ENCODE data around the gene TIMP2. TPM values are rescaled to one million over a fixed set of nuclear protein-coding genes. Genes with fewer than 3 reads are reported as not detected.

The TIMP2 gene
- total RNA-seq, 1 experiment from 2014 or later: 64.8 TPM

DNA sequence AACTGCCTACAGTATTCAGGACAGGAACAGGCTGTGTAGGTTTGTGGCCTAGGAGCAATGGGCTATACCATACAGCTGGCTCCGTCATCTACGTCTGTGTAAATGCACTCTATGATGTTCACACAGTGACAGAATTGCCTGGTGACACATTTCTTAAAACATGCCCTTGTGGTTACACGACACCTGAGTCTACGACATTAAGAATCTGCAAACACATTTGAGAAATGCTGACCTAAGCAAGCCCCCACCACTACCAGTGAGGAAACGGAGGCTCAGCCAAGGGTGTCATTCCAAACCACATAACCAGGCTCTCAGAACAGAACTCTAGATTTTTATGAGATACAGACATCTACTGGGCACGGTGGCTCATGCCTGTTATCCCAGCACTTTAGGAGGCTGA, 108.1 kb downstream of the TIMP2 start (continued):
- TF ChIP-seq, protein P1, sequence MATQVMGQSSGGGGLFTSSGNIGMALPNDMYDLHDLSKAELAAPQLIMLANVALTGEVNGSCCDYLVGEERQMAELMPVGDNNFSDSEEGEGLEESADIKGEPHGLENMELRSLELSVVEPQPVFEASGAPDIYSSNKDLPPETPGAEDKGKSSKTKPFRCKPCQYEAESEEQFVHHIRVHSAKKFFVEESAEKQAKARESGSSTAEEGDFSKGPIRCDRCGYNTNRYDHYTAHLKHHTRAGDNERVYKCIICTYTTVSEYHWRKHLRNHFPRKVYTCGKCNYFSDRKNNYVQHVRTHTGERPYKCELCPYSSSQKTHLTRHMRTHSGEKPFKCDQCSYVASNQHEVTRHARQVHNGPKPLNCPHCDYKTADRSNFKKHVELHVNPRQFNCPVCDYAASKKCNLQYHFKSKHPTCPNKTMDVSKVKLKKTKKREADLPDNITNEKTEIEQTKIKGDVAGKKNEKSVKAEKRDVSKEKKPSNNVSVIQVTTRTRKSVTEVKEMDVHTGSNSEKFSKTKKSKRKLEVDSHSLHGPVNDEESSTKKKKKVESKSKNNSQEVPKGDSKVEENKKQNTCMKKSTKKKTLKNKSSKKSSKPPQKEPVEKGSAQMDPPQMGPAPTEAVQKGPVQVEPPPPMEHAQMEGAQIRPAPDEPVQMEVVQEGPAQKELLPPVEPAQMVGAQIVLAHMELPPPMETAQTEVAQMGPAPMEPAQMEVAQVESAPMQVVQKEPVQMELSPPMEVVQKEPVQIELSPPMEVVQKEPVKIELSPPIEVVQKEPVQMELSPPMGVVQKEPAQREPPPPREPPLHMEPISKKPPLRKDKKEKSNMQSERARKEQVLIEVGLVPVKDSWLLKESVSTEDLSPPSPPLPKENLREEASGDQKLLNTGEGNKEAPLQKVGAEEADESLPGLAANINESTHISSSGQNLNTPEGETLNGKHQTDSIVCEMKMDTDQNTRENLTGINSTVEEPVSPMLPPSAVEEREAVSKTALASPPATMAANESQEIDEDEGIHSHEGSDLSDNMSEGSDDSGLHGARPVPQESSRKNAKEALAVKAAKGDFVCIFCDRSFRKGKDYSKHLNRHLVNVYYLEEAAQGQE (IDR thresholded peaks at IDR 0.05; ENCODE audit: low read depth): no peak
- TF ChIP-seq FOSL1 (IDR thresholded peaks at IDR 0.05; ENCODE audit: low read depth): no peak
- TF ChIP-seq ZNF274 (IDR thresholded peaks at IDR 0.05; ENCODE audit: low read depth, low read length): no peak
- no peak for TF ChIP-seq SIN3A (IDR thresholded peaks at IDR 0.05; ENCODE audit: low read depth)
- TF ChIP-seq EZH2 (IDR thresholded peaks at IDR 0.05): no peak

DNA sequence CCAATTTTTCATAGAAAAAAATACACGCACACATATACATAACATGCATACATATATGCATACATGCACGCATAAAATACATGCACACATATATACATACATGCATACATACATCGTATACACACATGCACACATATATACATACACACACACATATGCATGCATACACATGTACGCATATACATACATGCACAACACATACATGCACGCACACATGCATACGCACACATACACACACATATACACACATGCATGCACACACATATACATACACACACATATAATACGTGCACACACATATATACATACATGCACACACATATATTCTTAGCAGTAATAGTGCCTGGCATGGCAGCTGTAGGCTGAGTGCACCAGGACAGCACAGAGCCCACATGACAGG, 109.5 kb downstream of the TIMP2 start:
- H3K9ac ChIP-seq (ENCODE audit: low read length): no peak overlapping the region
- intact Hi-C loops (cut with micrococcal nuclease): no loop called here
- no peak overlapping the region for H3K4me2 ChIP-seq (ENCODE audit: low read length)
- H3K36me3 ChIP-seq (ENCODE audit: control insufficient read depth in 1 of 2, insufficient read depth in 2 of 2, low read length in 2 of 2): peaks cover 86 to 96% of the 10 kb centered on the region in 2 experiments
- H3K4me1 ChIP-seq (ENCODE audit: control insufficient read depth in 1 of 2, insufficient read depth in 2 of 2, low read length in 2 of 2): no peaks in the 10 kb centered on the region
- BruUV-seq (replicated peaks): no TSS peak
- no peaks in the 10 kb centered on the region for H3K9me2 ChIP-seq (ENCODE audit: insufficient read depth)
- ChIA-PET POLR2A (no interaction called here), RAD21 (ENCODE audit: low non-redundant PET in 1 of 2, low total read pairs in 2 of 2, uncharacterized antibody in 2 of 2, unreplicated experiment in 2 of 2) (no interaction called here), CTCF (no interaction called here)
- ATAC-seq (0 out of 2 replicates have a peak, but pooled peaks have one; percentile 27), DNase-seq (ENCODE audit: low read depth, low spot score) (no peak)
- H4K20me1 ChIP-seq (ENCODE audit: insufficient read depth): 0 out of 2 replicates have a peak, but pooled peaks cover 8% of the 10 kb centered on the region
- TF ChIP-seq, protein P2, sequence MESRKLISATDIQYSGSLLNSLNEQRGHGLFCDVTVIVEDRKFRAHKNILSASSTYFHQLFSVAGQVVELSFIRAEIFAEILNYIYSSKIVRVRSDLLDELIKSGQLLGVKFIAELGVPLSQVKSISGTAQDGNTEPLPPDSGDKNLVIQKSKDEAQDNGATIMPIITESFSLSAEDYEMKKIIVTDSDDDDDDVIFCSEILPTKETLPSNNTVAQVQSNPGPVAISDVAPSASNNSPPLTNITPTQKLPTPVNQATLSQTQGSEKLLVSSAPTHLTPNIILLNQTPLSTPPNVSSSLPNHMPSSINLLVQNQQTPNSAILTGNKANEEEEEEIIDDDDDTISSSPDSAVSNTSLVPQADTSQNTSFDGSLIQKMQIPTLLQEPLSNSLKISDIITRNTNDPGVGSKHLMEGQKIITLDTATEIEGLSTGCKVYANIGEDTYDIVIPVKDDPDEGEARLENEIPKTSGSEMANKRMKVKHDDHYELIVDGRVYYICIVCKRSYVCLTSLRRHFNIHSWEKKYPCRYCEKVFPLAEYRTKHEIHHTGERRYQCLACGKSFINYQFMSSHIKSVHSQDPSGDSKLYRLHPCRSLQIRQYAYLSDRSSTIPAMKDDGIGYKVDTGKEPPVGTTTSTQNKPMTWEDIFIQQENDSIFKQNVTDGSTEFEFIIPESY (IDR thresholded peaks at IDR 0.05; ENCODE audit: extremely low read depth, insufficient replicate concordance, low read length): no peak
- TF ChIP-seq, protein P1 (IDR thresholded peaks at IDR 0.05; ENCODE audit: low read depth): no peak
- TF ChIP-seq POLR2AphosphoS5 (IDR thresholded peaks at IDR 0.05; ENCODE audit: low read depth, low read length) (no peak), JUND (IDR thresholded peaks at IDR 0.05) (no peak), ELF1 (IDR thresholded peaks at IDR 0.05; ENCODE audit: borderline replicate concordance, low read depth) (no peak), CBX3 (IDR thresholded peaks at IDR 0.05; ENCODE audit: low read depth) (no peak), FOSL1 (IDR thresholded peaks at IDR 0.05; ENCODE audit: low read depth) (no peak), YY1 (IDR thresholded peaks at IDR 0.05; ENCODE audit: extremely low read depth, insufficient replicate concordance, low read depth, low read length) (no peak), TCF7L2 (IDR thresholded peaks at IDR 0.05; ENCODE audit: borderline replicate concordance, extremely low read depth, insufficient read depth, insufficient read length) (no peak), EZH2 (IDR thresholded peaks at IDR 0.05) (no peak)
- H3K27me3 ChIP-seq (ENCODE audit: insufficient read depth, low read length): no peaks in the 10 kb centered on the region
- no peak overlapping the region for H3K4me3 ChIP-seq (replicated peaks in 1 of 2; ENCODE audit: low read depth in 1 of 2, low read length in 2 of 2)
- no peaks in the 10 kb centered on the region for H3K9me3 ChIP-seq (ENCODE audit: control insufficient read depth in 1 of 2, insufficient read depth in 1 of 2, low read depth in 1 of 2, low read length in 2 of 2)
- peaks cover 54% of the 10 kb centered on the region for H3K79me2 ChIP-seq (ENCODE audit: insufficient read depth, low read length)
- no peak overlapping the region for H3K27ac ChIP-seq (ENCODE audit: low read depth, low read length)
- no peak overlapping the region for H2AFZ ChIP-seq (ENCODE audit: low read depth, low read length, poor library complexity, severe bottlenecking)

Data from HCT116 (cell line).